Stimulated activated CD4-positive, alpha-beta T cell treated with anti-CD3 and anti-CD28 coated beads, TNF-alpha, amount 100 ng/mL, for 48 hours (primary cell): ENCODE data around the gene ATRNL1.

ENCODE experiments used
- DNase-seq, 3 donors: peaks; one replicate each; pipeline ENCODE4 v3.0.0-alpha.2; 2020; ENCODE audit warnings: low read depth in 3 of 3

ATRNL1 gene

GRCh38 chr10:115948465-115948864 is 855.3 kb downstream of the ATRNL1 start:
- DNase-seq, result no peak

- no peak for DNase-seq
These were observed 856.2 kb downstream of the ATRNL1 start for GRCh38 chr10:115949282-115949844.

- no peak for DNase-seq
These were observed 857.2 kb downstream of the ATRNL1 start for GRCh38 chr10:115950320-115950719.

GRCh38 chr10:115951242-115951641 is 858.1 kb downstream of the ATRNL1 start:
- DNase-seq, result no peak

GRCh38 chr10:115953281-115953680 is 860.1 kb downstream of the ATRNL1 start:
- DNase-seq, result no peak

GRCh38 chr10:115953968-115954367 is 860.8 kb downstream of the ATRNL1 start:
- no peak for DNase-seq

- no peak for DNase-seq
These were observed 863.3 kb downstream of the ATRNL1 start for GRCh38 chr10:115956225-115957011.

GRCh38 chr10:115957012-115957399 is 863.8 kb downstream of the ATRNL1 start:
- no peak for DNase-seq

- no peak for DNase-seq
These were observed 864.7 kb downstream of the ATRNL1 start for GRCh38 chr10:115957786-115958442.

GRCh38 chr10:115963848-115964247 is 870.7 kb downstream of the ATRNL1 start:
- no peak for DNase-seq

- DNase-seq, result no peak
These were observed 871.7 kb downstream of the ATRNL1 start for GRCh38 chr10:115964827-115965226.

- DNase-seq, result no peak
These were observed 872.2 kb downstream of the ATRNL1 start for GRCh38 chr10:115965376-115965775.

GRCh38 chr10:115968236-115968635 is 875.1 kb downstream of the ATRNL1 start:
- no peak for DNase-seq

GRCh38 chr10:115969591-115969990 is 876.4 kb downstream of the ATRNL1 start:
- no peak for DNase-seq

- no peak for DNase-seq
These were observed 878.8 kb downstream of the ATRNL1 start for GRCh38 chr10:115971921-115972320.

- DNase-seq, result no peak
These were observed 879.3 kb downstream of the ATRNL1 start for GRCh38 chr10:115972426-115972825.

GRCh38 chr10:115974351-115974750 is 881.2 kb downstream of the ATRNL1 start:
- no peak for DNase-seq

GRCh38 chr10:115974816-115975430 is 881.8 kb downstream of the ATRNL1 start:
- DNase-seq, result no peak

GRCh38 chr10:115975506-115975905 is 882.3 kb downstream of the ATRNL1 start:
- no peak for DNase-seq

- DNase-seq, result no peak
These were observed 883.2 kb downstream of the ATRNL1 start for GRCh38 chr10:115976342-115976741.

- no peak for DNase-seq
These were observed 884.7 kb downstream of the ATRNL1 start for GRCh38 chr10:115977855-115978254.

- no peak for DNase-seq
These were observed 886.4 kb downstream of the ATRNL1 start for GRCh38 chr10:115979576-115979975.

- DNase-seq, result no peak
These were observed 887.3 kb downstream of the ATRNL1 start for GRCh38 chr10:115980470-115980869.
